Spinal cord (tissue), 10 donors: ENCODE data around the gene OR4D1. TPM values are rescaled to one million over a fixed set of nuclear protein-coding genes. Genes with fewer than 3 reads are reported as not detected.

Experiments
- DNase-seq, 6 donors: peaks; one replicate each; pipeline versions ENCODE4 v3.0.0 to v3.0.0-alpha.2; 2013 to 2015; ENCODE audit warnings: low spot score in 6 of 6, low read depth in 4 of 6
- H3K27ac ChIP-seq: one replicate; pipeline ENCODE4 v1.5.1; 2013; ENCODE audit warnings: low read depth, low read length, control low read depth
- H3K27me3 ChIP-seq: one replicate; pipeline ENCODE4 v1.6.1; 2013; ENCODE audit warnings: low read length; ENCODE audit not compliant: control insufficient read depth, insufficient read depth
- H3K36me3 ChIP-seq: one replicate; pipeline ENCODE4 v1.6.1; 2013; ENCODE audit warnings: low read length; ENCODE audit not compliant: control insufficient read depth, insufficient read depth
- H3K4me1 ChIP-seq: one replicate; pipeline ENCODE4 v1.6.1; 2013; ENCODE audit warnings: low read length; ENCODE audit not compliant: control insufficient read depth, insufficient read depth
- H3K4me3 ChIP-seq: one replicate; pipeline ENCODE4 v1.5.1; 2013; ENCODE audit warnings: low read depth, low read length, control low read depth
- H3K9me3 ChIP-seq: one replicate; pipeline ENCODE4 v1.6.1; 2013; ENCODE audit warnings: low read length; ENCODE audit not compliant: control insufficient read depth, insufficient read depth
- WGBS: methylation state at CpG from one replicate; pipeline ENCODE4 v1.1.5; 2013; ENCODE audit warnings: missing lambda C conversion rate; ENCODE audit not compliant: insufficient coverage; 5-methylcytosine and 5-hydroxymethylcytosine counted together
- polyA plus RNA-seq, 2 donors: library from polyadenylated mRNA; unstranded; fragments of 120-200 nt; gene quantifications; one replicate each; pipeline ENCODE4 v1.2.1, GENCODE V29; 2013; ENCODE audit not compliant: insufficient read length in 2 of 2
- total RNA-seq, 2 donors: library from RNA; depleted of rRNA in 1 of 2; stranded (reverse); fragments of 120-200 nt in 1 of 2; fragments of >200 nt in 1 of 2; gene quantifications; one replicate each; pipeline versions ENCODE4 v1.2.3 to v1.2.4, GENCODE V29; 2013 to 2014
- donor health status: healthy.

The OR4D1 gene
- total and polyA plus RNA-seq, 4 donors: 0.06 to 0.20 (median 0.18) TPM

- peaks cover 4% of the 10 kb centered on the region for H3K27me3 ChIP-seq
- H3K36me3 ChIP-seq: no peaks in the 10 kb centered on the region
- no peak for DNase-seq
- H3K4me1 ChIP-seq: no peaks in the 10 kb centered on the region
- no peak overlapping the region for H3K4me3 ChIP-seq
- no CpG with 5 or more reads among the region's 7 CpGs for WGBS
- no peaks in the 10 kb centered on the region for H3K9me3 ChIP-seq
- no peak overlapping the region for H3K27ac ChIP-seq
Observed at GRCh38 chr17:58187675-58188074, 39.5 kb downstream of the OR4D1 start.

DNA sequence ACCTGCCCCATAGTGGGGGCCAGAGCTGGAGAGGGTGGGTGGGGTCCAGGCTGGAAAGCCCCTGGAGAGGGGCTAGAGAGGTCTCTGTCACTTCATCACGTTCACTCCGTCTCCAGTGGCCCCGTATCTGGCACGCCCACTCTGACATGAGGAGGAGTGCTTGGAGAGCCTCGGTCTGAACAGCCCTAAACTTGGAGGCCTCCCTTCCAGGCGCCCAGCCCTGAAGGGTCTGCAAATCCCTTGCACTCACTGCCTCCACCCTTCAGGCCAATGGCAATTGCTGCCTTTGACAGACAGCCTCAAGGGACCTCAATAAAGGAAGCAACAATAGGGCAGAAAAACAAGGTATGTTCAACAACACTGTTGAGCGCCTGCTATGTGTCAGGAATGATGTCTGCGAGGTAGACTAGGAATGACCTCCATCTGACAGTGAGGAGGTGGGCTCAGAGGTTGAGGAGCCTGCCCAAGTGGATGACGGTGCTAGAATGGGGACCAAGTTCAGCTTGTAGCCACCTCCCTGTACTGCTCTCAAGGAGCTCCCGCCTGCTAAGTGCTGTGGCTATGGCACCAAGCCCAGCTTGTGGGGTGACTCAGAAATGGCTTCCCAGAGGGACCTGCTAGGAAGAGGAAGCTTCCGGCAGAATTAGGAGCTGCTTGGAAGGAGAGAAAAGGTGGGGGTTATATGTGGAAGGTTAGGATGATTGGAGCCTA lies 41.4 kb downstream of the OR4D1 start:
- H3K4me1 ChIP-seq: no peaks in the 10 kb centered on the region
- peaks cover 4% of the 10 kb centered on the region for H3K27me3 ChIP-seq
- H3K9me3 ChIP-seq: no peaks in the 10 kb centered on the region
- no peak overlapping the region for H3K4me3 ChIP-seq
- no peak overlapping the region for H3K27ac ChIP-seq
- WGBS: 87% methylated on average over 8 of the region's 11 CpGs
- DNase-seq: no peak
- H3K36me3 ChIP-seq: no peaks in the 10 kb centered on the region

DNA sequence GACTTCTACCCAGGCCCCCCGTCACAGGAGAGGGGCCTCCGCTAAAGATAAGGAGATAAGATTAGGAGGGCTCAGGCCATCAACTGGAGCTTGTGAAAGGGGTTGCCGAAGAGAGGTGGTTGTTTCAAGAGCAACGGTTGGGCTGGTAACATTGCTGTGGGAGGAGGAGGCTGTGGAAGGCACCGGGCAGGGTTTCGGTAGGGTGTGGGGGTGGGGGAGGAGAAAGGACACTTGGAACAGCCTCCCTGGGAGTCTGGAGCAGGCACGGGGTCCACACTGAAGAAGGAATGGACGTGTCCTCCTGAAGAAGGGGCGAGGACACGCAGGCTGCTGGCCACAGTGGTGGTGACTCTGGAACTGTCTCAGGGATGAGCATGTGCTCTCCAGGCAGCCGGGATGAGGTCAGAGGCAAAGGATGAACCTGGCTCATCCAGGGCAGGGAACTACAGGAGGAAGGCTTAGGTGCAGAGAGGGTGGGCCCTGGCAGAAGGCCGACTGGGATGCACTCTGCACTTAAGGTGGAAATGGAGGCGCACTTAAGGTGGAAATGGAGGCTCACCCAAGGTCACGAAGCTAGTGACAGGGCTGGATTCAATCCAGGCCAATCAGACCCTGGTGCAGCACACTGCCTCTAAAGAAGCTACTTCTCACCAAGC lies 43.2 kb downstream of the OR4D1 start:
- no peak overlapping the region for H3K27ac ChIP-seq
- no peak for DNase-seq
- peaks cover 4% of the 10 kb centered on the region for H3K27me3 ChIP-seq
- WGBS: 55% methylated on average over 12 of the region's 14 CpGs
- no peaks in the 10 kb centered on the region for H3K9me3 ChIP-seq
- no peaks in the 10 kb centered on the region for H3K36me3 ChIP-seq
- H3K4me3 ChIP-seq: no peak overlapping the region
- no peaks in the 10 kb centered on the region for H3K4me1 ChIP-seq

DNA sequence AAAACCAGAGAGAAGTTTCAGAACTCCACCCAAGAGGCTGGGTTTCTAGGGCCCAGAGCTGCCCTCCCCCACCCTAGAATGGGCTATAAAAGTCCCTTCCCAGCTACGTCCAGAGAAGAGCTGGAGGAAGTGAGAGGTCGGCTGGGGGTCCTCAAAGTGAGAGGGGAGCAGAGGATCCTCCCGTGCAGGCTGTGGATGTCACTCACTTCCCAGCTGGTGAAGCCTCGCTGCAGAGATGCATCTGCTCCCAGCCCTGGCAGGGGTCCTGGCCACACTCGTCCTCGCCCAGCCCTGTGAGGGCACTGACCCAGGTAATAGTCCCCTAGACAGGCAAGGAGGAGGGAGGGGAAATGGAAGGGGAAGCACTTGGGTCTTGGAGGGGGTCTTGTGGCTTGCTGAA lies 44.4 kb downstream of the OR4D1 start, which contains the start of gene EPX:
Gene EPX, plus strand, starts transcription at position 115 of the 400 bp plus-strand sequence. Its CDS starts 121 bp downstream, at position 236.
- Histone ChIP-seq H3K4me3 (no peak within 1 kb of the TSS), H3K27ac (no peak within 1 kb of the TSS), H3K36me3 (no peaks in the 10 kb centered on the region), H3K9me3 (no peaks in the 10 kb centered on the region), H3K4me1 (no peaks in the 10 kb centered on the region), H3K27me3 (peaks cover 6% of the 10 kb centered on the region)
- DNase-seq: no peak
- 43% methylated on average over 5 of the region's 6 CpGs for WGBS

DNA sequence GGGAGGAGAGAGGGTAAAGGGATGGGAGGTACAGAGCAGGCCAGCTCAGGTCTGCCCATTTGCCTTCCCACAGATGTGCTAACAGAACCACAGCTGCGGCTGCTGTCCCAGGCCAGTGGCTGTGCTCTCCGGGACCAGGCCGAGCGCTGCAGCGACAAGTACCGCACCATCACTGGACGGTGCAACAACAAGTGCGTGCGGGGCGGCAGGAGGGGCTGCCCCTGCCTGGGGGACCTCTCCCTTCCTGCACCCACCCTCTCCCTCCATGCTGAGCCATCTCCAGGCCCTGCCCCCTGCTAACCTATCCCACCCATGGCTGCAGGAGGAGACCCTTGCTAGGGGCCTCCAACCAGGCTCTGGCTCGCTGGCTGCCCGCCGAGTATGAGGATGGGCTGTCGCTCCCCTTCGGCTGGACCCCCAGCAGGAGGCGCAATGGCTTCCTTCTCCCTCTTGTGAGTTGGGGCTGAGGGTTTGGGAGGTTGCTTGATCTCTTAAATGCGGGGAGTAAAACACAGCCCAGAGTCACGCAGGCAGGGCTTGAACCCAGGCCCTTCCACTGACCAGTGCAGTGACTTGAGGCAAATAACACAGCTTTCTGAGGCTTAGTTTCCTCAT lies 45.6 kb downstream of the OR4D1 start:
- WGBS: 70% methylated on average over 17 of the region's 18 CpGs
- Histone ChIP-seq H3K4me1 (no peaks in the 10 kb centered on the region), H3K36me3 (no peaks in the 10 kb centered on the region), H3K9me3 (no peaks in the 10 kb centered on the region), H3K27ac (no peak overlapping the region), H3K27me3 (peaks cover 9% of the 10 kb centered on the region), H3K4me3 (no peak overlapping the region)
- DNase-seq: no peak

DNA sequence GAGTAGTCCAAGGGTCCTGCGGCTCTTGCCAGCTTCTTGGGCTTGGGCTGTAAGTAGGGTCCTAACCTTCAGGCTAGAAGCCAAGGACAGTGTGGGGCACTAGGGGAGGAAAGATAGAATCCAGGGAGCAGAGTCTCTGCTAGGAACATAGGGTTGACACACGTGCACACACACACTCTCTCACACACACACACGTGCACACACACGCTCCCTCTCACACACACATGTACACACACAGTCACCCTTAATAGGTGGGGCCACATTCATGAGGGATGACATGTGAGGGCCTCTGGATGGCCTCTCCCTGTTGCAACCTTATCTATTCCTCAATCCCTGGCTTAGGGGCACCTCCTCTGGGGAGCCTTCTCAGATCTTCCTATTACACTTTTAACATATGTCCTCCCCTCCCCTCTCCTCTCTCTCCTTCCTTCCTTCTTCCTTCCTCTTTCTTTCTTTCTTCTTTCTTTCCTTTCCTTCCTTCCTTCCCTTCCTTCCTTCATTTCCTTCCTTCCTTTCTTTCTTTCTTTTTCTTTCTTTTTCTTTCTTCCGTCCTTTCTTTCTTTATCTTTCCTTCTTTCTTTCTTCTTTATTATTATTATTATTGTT lies 47.4 kb downstream of the OR4D1 start:
- no peak for DNase-seq
- Histone ChIP-seq H3K27me3 (peaks cover 5% of the 10 kb centered on the region), H3K36me3 (no peaks in the 10 kb centered on the region), H3K4me1 (peaks cover 2% of the 10 kb centered on the region), H3K9me3 (no peaks in the 10 kb centered on the region), H3K27ac (no peak overlapping the region), H3K4me3 (no peak overlapping the region)
- no CpG with 5 or more reads among the region's 5 CpGs for WGBS

DNA sequence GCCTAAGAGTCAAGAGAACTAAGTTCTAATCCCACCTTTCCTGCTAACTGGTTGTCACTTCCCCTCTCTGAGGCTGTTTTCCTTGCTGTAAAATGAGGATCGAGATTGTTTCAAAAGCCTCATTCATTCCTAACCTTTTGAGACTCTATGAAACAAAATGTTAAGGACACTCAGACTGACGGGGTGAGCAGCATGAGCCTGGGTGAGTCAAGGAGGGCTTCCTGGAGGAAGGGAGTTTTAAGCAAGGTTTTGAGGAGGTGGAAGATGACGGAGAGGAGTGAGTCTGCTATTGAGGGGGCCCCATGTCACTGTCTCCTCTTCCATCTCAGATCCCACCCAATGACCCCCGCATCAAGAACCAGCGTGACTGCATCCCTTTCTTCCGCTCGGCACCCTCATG lies 48.4 kb downstream of the OR4D1 start:
- WGBS: 84% methylated on average over 4 of the region's 7 CpGs
- Histone ChIP-seq H3K27me3 (peaks cover 5% of the 10 kb centered on the region), H3K4me3 (no peak overlapping the region), H3K4me1 (peaks cover 2% of the 10 kb centered on the region), H3K9me3 (no peaks in the 10 kb centered on the region), H3K36me3 (no peaks in the 10 kb centered on the region), H3K27ac (no peak overlapping the region)
- DNase-seq: no peak

GRCh38 chr17:58200024-58200633 lies 51.9 kb downstream of the OR4D1 start:
- H3K4me1 ChIP-seq: peaks cover 2% of the 10 kb centered on the region
- 54% methylated on average over 14 of the region's 14 CpGs for WGBS
- DNase-seq: peak in 2 of 6 donors; percentile 17 to 30
- H3K36me3 ChIP-seq: peaks cover 6% of the 10 kb centered on the region
- H3K4me3 ChIP-seq: no peak overlapping the region
- no peak overlapping the region for H3K27ac ChIP-seq
- H3K27me3 ChIP-seq: peaks cover 5% of the 10 kb centered on the region
- H3K9me3 ChIP-seq: no peaks in the 10 kb centered on the region

- 75% methylated on average over 7 of the region's 7 CpGs for WGBS
- DNase-seq: no peak
- Histone ChIP-seq H3K27ac (no peak overlapping the region), H3K27me3 (peaks cover 3% of the 10 kb centered on the region), H3K9me3 (no peaks in the 10 kb centered on the region), H3K36me3 (peaks cover 25% of the 10 kb centered on the region), H3K4me1 (peaks cover 2% of the 10 kb centered on the region), H3K4me3 (no peak overlapping the region)
Observed at GRCh38 chr17:58202859-58203258, 54.7 kb downstream of the OR4D1 start.
